ENCODE data around the gene OR2AG1. TPM values are rescaled to one million over a fixed set of nuclear protein-coding genes. Genes with fewer than 3 reads are reported as not detected.
"Not testable (repeated sequence)": the region's sequence is repeated elsewhere in the genome, so short reads cannot be mapped to it uniquely, and the experiment has no call there.

Gene OR2AG1
- total RNA-seq, 1 donor from 2014 or later: not detected

DNA sequence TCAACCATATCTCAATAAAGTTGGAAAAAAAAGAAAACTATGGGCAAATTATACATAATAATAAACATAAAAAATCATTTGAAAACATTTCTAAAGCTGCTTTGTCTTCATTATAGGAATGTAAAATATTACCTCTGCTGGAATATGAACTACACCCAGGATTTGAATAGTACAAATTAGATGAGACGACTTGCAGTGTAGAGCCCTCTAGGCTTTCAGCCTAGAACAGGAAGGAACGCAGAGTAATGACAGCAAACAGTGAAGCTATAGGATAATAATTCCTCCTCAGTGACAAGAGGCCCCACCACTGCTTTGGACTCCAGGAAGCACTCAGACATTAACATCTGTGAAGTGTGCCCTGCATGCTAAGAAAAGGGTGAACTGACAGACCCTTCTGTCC is 7.7 kb downstream of the OR2AG1 start:
- TF ChIP-seq, protein P1, sequence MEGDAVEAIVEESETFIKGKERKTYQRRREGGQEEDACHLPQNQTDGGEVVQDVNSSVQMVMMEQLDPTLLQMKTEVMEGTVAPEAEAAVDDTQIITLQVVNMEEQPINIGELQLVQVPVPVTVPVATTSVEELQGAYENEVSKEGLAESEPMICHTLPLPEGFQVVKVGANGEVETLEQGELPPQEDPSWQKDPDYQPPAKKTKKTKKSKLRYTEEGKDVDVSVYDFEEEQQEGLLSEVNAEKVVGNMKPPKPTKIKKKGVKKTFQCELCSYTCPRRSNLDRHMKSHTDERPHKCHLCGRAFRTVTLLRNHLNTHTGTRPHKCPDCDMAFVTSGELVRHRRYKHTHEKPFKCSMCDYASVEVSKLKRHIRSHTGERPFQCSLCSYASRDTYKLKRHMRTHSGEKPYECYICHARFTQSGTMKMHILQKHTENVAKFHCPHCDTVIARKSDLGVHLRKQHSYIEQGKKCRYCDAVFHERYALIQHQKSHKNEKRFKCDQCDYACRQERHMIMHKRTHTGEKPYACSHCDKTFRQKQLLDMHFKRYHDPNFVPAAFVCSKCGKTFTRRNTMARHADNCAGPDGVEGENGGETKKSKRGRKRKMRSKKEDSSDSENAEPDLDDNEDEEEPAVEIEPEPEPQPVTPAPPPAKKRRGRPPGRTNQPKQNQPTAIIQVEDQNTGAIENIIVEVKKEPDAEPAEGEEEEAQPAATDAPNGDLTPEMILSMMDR (conservative IDR thresholded peaks at IDR 0.05; ENCODE audit: low read depth, low read length): no peak
- H3K4me3 ChIP-seq (ENCODE audit: low read depth, low read length): no peak overlapping the region
- DNase-seq (ENCODE audit: low read depth): no peak

DNA sequence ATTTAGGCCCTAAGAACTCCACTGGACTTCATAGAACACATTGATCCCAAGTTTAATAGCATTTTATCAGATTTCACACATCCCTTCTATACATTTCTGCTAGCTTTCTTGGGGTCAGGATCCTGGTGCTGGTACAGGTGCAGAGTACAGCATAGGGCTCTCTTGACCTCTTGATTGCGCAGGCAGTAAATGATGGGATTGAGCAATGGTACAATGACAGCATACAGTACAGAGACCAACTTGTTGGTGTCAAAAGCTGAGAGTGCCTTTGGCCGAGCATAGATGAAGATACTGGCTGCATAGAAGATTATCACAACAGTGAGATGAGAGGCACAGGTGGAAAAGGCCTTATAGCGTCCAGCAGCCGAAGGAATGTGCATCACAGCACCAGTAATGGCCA is 11.8 kb downstream of the OR2AG1 start:
- no peak overlapping the region for H3K4me3 ChIP-seq (ENCODE audit: low read depth, low read length)
- TF ChIP-seq, protein P1 (conservative IDR thresholded peaks at IDR 0.05; ENCODE audit: low read depth, low read length): no peak
- DNase-seq (ENCODE audit: low read depth): no peak

DNA sequence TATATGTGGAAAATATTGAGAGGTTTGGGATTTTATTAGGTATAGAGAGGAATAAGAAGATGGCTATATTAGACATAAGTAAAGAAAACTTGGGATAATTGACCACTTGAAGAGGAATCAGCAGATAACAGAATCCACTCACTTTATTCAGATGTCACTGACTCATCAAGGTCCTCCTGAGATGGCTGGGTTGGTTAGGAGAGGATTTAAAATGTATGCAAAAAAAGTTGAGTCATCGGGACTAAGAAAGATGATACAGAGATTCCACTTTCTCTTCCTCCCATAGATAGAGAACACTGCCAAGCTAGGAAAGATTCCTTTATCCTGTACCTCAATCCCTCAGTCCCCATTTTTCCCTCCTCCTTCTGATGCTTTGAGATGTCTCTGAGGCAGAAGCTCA is 16.6 kb downstream of the OR2AG1 start, which contains the start of gene OR6A2:
TSS of gene OR6A2 (minus strand) at position 288 of the 400 bp plus-strand sequence. CDS start 3,981 bp downstream, outside the sequence.
- TF ChIP-seq, protein P1 (conservative IDR thresholded peaks at IDR 0.05; ENCODE audit: low read depth, low read length): no peak
- no peak for DNase-seq (ENCODE audit: low read depth)
- no peak within 1 kb of the TSS for H3K4me3 ChIP-seq (ENCODE audit: low read depth, low read length)

DNA sequence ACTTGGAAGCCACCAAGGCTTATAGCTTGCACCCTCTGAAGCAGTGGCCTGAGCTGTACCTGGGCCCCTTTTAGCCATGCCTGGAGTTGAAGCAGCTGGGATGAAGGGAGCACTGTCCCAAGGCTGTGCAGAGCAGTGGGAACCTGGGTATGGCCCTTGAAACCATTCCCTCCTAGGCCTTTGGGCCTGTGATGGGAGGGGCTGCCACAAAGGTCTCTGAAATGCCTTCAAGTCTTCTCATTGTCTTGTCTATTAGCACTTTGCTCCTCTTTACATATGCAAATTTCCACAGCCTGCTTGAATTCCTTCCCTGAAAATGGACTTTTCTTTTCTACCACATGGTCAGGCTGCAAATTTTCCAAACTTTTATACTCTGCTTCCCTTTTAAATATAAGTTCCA is 18.3 kb downstream of the OR2AG1 start:
- H3K4me3 ChIP-seq (ENCODE audit: low read depth, low read length); DNase-seq (ENCODE audit: low read depth): not testable (repeated sequence)

DNA sequence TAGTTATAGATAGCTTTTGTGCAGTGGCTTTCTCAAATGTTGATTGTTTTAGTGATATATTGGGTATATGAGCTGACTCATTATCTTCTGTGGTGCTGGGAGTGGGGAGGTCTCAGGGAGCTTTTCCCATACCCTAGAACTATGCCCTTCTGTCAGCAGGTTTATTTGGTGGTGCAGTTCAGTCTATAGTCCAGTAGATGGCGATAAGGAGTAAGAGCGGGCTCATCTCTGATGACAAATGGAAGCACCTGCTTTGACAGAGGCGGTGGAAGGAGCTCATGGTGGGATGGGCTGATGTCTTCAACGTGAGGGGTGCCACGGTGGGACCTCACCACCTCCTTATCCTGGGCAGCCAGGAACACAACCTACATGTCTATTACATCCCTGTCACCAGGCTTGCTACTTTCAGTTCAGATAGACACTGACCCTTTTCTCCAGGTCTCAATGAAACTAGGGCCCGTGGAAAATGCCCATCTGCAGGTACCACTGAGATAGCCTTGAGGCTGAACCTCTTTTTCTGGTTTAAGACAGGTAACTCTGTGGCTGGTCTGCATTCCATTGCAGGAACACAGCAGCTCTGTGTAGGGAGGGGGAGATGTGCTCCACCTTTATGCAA is 29.7 kb downstream of the OR2AG1 start:
- DNase-seq (ENCODE audit: low read depth): no peak
- no peak overlapping the region for H3K4me3 ChIP-seq (ENCODE audit: low read depth, low read length)
- TF ChIP-seq, protein P1 (conservative IDR thresholded peaks at IDR 0.05; ENCODE audit: low read depth, low read length): peak; percentile 97

DNA sequence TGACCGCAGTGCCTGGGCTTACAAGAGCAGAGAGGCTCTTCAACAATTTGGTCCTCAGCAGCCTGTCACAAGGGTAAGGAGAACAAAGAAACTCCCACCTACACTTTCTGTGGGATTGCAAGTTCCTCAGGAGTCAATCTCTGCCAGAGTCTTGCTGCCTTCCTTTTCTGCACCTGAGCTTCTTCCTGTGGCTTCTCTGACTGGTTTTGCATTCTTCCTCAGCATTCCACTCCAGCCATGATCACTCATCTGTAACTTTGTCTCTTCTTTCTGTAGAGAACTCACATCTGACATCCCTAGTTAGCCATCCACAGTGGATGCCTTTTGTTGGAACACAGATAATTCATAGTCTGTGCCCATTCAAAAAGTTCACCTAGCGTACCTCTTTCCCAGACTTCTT is 30.8 kb downstream of the OR2AG1 start:
- TF ChIP-seq, protein P1 (conservative IDR thresholded peaks at IDR 0.05; ENCODE audit: low read depth, low read length): no peak
- no peak overlapping the region for H3K4me3 ChIP-seq (ENCODE audit: low read depth, low read length)
- peak; percentile 26 for DNase-seq (ENCODE audit: low read depth)

DNA sequence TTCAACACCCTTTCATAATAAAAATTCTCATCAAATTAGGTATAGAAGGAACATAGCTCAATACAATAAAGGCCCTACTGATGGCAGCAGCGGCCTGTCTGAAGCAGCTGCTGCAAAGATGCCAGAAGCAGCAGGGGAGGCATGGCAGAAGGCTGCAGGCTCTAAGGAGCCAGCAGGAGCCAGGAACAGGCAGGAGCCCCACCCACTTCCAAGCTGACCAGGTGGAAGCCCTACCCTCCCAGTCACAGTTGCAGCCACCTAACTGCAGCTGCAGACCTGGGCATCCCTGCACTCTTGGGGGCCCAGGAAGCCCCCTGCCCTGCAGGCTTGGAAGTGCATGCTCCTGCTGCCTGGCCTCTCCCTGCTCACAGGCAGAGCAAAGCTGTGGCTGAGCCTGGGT is 34.9 kb downstream of the OR2AG1 start:
- TF ChIP-seq, protein P1 (conservative IDR thresholded peaks at IDR 0.05; ENCODE audit: low read depth, low read length): no peak
- DNase-seq (ENCODE audit: low read depth): no peak
- no peak overlapping the region for H3K4me3 ChIP-seq (ENCODE audit: low read depth, low read length)
